Activated CD4-positive, alpha-beta T cell treated with anti-CD3 and anti-CD28 coated beads for 48 hours (primary cell): ENCODE measurements around the gene SPATA3.

ENCODE experiments used
- DNase-seq: peaks from one replicate; pipeline ENCODE4 v3.0.0-alpha.2; 2020

The SPATA3 gene

GRCh38 chr2:230968921-230969658, 26.8 kb upstream of the SPATA3 start:
- DNase-seq: no peak

GRCh38 chr2:230969659-230970015, 26.3 kb upstream of the SPATA3 start:
- DNase-seq: no peak

GRCh38 chr2:230972046-230972445, 23.9 kb upstream of the SPATA3 start:
- no peak for DNase-seq

GRCh38 chr2:230974096-230974913, 21.6 kb upstream of the SPATA3 start:
- DNase-seq: peak; percentile 77

GRCh38 chr2:230975927-230976326, 20.0 kb upstream of the SPATA3 start:
- DNase-seq: no peak

GRCh38 chr2:230976671-230977171, 19.2 kb upstream of the SPATA3 start:
- no peak for DNase-seq

GRCh38 chr2:230980468-230980867, 15.5 kb upstream of the SPATA3 start:
- DNase-seq: no peak

- no peak for DNase-seq
These were observed 14.2 kb upstream of the SPATA3 start for GRCh38 chr2:230981704-230982103.

- no peak for DNase-seq
These were observed 13.8 kb upstream of the SPATA3 start for GRCh38 chr2:230982126-230982525.

GRCh38 chr2:230982528-230982927, 13.4 kb upstream of the SPATA3 start:
- no peak for DNase-seq

- no peak for DNase-seq
These were observed 12.4 kb upstream of the SPATA3 start for GRCh38 chr2:230983566-230983965.

GRCh38 chr2:230984393-230985220, 11.3 kb upstream of the SPATA3 start:
- peak; percentile 78 for DNase-seq

GRCh38 chr2:230985519-230986231, 10.2 kb upstream of the SPATA3 start:
- DNase-seq: no peak

- no peak for DNase-seq
These were observed 9.3 kb upstream of the SPATA3 start for GRCh38 chr2:230986520-230987136.

GRCh38 chr2:230987137-230988020, 8.5 kb upstream of the SPATA3 start:
- DNase-seq: peak; percentile 85

GRCh38 chr2:230989731-230990130, 6.2 kb upstream of the SPATA3 start:
- no peak for DNase-seq

GRCh38 chr2:230990131-230990898, 5.6 kb upstream of the SPATA3 start:
- DNase-seq: no peak

GRCh38 chr2:230990899-230991150, 5.1 kb upstream of the SPATA3 start:
- DNase-seq: no peak

- DNase-seq: no peak
These were observed 4.3 kb upstream of the SPATA3 start for GRCh38 chr2:230991598-230991997.

- DNase-seq: no peak
These were observed 740 bp downstream of the SPATA3 start for GRCh38 chr2:230996661-230997060.

- no peak for DNase-seq
These were observed 3.0 kb downstream of the SPATA3 start for GRCh38 chr2:230998882-230999281.
